Transverse colon (tissue), 4 donors: ENCODE data around the gene CGREF1. TPM values are rescaled to one million over a fixed set of nuclear protein-coding genes. Genes with fewer than 3 reads are reported as not detected.

ENCODE experiments used
- DNase-seq: peaks from one replicate; pipeline ENCODE4 v3.0.0-alpha.2; 2019
- H3K27ac ChIP-seq, 4 donors: fragments of 200-600 bp; sonication (generic); 2 replicates each; pipeline ENCODE4 v1.5.1; 2016 to 2018; ENCODE audit warnings: inconsistent platforms in 4 of 4
- H3K27me3 ChIP-seq: fragments of 200-600 bp; sonication (generic); 2 replicates; pipeline ENCODE4 v1.5.1; 2017; ENCODE audit warnings: inconsistent platforms
- H3K36me3 ChIP-seq, 4 donors: fragments of 200-600 bp; sonication (generic); 2 replicates each; pipeline ENCODE4 v1.5.1; 2017 to 2019; ENCODE audit warnings: inconsistent platforms in 4 of 4
- H3K4me1 ChIP-seq, 4 donors: fragments of 200-600 bp; sonication (generic); 2 replicates each; pipeline ENCODE4 v1.5.1; 2017 to 2020; ENCODE audit warnings: inconsistent platforms in 4 of 4
- H3K4me3 ChIP-seq, 4 donors: fragments of 200-600 bp; sonication (generic); 1 replicate in 1 of 4; 2 replicates in 3 of 4; pipeline versions ENCODE4 v1.5.1 to v1.6.1; 2017 to 2019; ENCODE audit warnings: inconsistent platforms in 4 of 4
- H3K9me3 ChIP-seq, 2 donors: fragments of 200-600 bp; sonication (generic); 2 replicates each; pipeline ENCODE4 v1.5.1; 2017 to 2019; ENCODE audit warnings: inconsistent platforms in 2 of 2
- EP300 ChIP-seq: sonication (generic); formaldehyde crosslinking; IDR thresholded peaks from one replicate; pipeline ENCODE4 v1.6.1; 2017; ENCODE audit warnings: antibody characterized with exemption, low read depth
- POLR2A ChIP-seq: fragments of 450-650 bp; IDR thresholded peaks from one replicate; pipeline ENCODE4 v1.6.1; 2016; ENCODE audit warnings: antibody characterized with exemption, mild to moderate bottlenecking, moderate library complexity
- POLR2AphosphoS5 ChIP-seq, 3 donors: sonication (generic); formaldehyde crosslinking; IDR thresholded peaks; one replicate each; pipeline ENCODE4 v1.6.1; 2016; ENCODE audit warnings: antibody characterized with exemption in 3 of 3
- WGBS, 2 donors: methylation state at CpG; one replicate each; pipeline ENCODE4 v1.1.5; 2018; ENCODE audit warnings: low coverage in 1 of 2; 5-methylcytosine and 5-hydroxymethylcytosine counted together
- in situ Hi-C, 4 donors: fragments of 200-750 bp; cut with MboI; loops; one replicate each; pipeline versions ENCODE4 v1.15.0 to v1.15.1; 2017; ENCODE audit warnings: low sequenced_read_pairs in 3 of 4, low pct_ligation_motif_present in 1 of 4, low pct_unique_long_range_greater_than_20kb in 1 of 4
- intact Hi-C: fragments of 100-400 bp; cut with DNase I; formaldehyde crosslinking; loops from one replicate; pipeline ENCODE4 v1.15.1; 2023; ENCODE audit warnings: low total_unique reads
- total RNA-seq, 4 donors: library from RNA; depleted of rRNA; stranded (reverse); fragments of >200 nt; gene quantifications; one replicate each; pipeline ENCODE4 v1.1.0, GENCODE V29; 2016
- TF ChIP-seq, protein P1 (sequence below), 5 experiments: fragments of 200-600 bp in 3 of 5; fragments of 450-650 bp in 2 of 5; sonication (generic) in 3 of 5; IDR thresholded peaks; 1 replicate in 2 of 5; 2 replicates in 3 of 5; pipeline ENCODE4 v1.5.1; 2016 to 2017; ENCODE audit warnings: antibody characterized with exemption in 5 of 5, inconsistent platforms in 3 of 5, mild to moderate bottlenecking in 2 of 5, moderate library complexity in 1 of 5

Gene CGREF1
- total RNA-seq, 4 donors from 2014 or later = 0.27 to 4.9 (median 1.1) TPM; not detected in 1

DNA sequence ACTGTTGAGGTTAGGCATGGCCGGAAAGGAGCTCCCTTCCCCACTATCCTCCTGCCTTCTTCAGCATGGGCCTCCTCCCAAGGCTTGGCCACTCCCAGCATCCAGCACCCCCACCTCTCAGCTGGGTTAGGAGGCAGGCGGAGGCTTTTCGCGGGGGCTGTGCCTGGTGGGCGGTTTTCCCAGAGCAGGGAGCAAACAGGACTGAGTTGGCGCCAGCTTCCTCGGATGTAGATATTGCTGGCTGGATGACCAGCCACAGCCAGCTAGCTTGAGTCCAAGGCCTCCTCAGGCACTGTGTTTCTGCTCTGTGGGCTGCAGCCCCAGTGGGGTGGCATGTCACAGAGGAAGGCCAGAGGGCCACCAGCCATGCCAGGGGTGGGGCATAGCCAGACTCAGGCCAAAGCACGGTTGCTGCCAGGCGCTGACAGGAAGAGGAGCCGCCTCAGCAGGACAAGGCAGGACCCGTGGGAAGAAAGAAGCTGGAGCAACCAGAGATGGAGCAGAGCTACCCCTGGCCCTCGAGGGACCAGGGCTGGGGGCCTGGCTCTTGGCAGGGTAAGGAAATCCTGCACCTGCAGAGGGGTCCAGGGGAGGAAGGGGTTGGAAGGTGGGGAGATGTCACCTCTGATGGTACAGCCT, 30.0 kb upstream of the CGREF1 start, which contains the start of gene TCF23:
TCF23 (plus strand) TSS at position 204 of the 639 bp plus-strand sequence; CDS start at position 334, 130 bp downstream.
- Histone ChIP-seq H3K4me3 (no peak within 1 kb of the TSS), H3K27me3 (no peaks in the 10 kb centered on the region), H3K9me3 (no peaks in the 10 kb centered on the region), H3K4me1 (no peaks in the 10 kb centered on the region), H3K36me3 (no peaks in the 10 kb centered on the region), H3K27ac (no peak within 1 kb of the TSS)
- TF ChIP-seq POLR2AphosphoS5 (IDR thresholded peaks at IDR 0.05) (no peak), EP300 (no peak), POLR2A (no peak)
- TF ChIP-seq, protein P1, sequence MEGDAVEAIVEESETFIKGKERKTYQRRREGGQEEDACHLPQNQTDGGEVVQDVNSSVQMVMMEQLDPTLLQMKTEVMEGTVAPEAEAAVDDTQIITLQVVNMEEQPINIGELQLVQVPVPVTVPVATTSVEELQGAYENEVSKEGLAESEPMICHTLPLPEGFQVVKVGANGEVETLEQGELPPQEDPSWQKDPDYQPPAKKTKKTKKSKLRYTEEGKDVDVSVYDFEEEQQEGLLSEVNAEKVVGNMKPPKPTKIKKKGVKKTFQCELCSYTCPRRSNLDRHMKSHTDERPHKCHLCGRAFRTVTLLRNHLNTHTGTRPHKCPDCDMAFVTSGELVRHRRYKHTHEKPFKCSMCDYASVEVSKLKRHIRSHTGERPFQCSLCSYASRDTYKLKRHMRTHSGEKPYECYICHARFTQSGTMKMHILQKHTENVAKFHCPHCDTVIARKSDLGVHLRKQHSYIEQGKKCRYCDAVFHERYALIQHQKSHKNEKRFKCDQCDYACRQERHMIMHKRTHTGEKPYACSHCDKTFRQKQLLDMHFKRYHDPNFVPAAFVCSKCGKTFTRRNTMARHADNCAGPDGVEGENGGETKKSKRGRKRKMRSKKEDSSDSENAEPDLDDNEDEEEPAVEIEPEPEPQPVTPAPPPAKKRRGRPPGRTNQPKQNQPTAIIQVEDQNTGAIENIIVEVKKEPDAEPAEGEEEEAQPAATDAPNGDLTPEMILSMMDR (IDR thresholded peaks at IDR 0.05) = no peak
- in situ Hi-C loops = no loop called here
- intact Hi-C loops = no loop called here
- 66% methylated on average over 8 of the region's 12 CpGs; no CpG with 5 or more reads in 1 of the 2 donors for WGBS, 2 donors
- DNase-seq = no peak

DNA sequence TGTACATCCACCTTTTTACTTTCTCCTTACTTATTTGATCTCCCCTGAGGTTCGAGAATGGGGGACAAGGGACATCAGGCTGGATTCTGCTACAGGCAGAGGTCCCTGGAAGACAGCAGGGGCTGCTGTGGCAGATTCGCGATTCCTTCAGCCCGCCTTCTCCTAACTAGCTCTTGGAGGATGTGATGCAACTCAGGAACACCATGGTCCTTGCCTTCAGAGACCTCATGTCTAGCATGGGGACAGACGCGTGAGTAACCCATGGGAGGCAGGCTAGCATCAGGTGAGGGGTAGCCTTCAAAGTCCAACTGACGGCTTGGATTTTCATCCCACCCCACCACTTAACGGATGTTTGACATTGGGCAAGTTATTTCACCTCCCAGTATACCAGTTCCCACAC, 29.0 kb upstream of the CGREF1 start:
- WGBS, 2 donors = 80 to 93% methylated on average over 1 to 8 of the region's 8 CpGs
- intact Hi-C loops = no loop called here

DNA sequence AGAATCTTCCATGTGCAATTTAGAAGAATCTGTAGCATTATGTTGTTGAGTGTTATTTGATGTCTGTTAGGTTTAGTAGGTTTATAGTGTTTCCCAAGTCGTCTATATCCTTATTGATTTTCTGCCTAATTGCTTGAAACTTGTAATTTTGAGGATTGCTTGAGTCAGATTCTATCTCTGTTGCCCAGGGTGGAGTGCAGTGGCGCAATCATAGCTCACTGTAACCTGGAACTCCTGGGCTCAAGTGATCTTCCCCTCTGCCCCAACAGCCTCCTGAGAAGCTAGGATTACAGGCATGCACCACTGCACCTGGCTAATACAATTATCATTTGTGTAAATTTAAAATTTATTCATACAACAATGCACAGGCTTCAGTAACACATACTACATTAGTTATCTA, 26.8 kb upstream of the CGREF1 start:
- DNase-seq = no peak
- no peaks in the 10 kb centered on the region for H3K4me1 ChIP-seq
- TF ChIP-seq, protein P1 (IDR thresholded peaks at IDR 0.05) = no peak
- TF ChIP-seq POLR2A (no peak), POLR2AphosphoS5 (IDR thresholded peaks at IDR 0.05) (no peak), EP300 (no peak)
- no peaks in the 10 kb centered on the region for H3K27me3 ChIP-seq
- no peaks in the 10 kb centered on the region for H3K36me3 ChIP-seq
- no peaks in the 10 kb centered on the region for H3K9me3 ChIP-seq
- intact Hi-C loops = no loop called here
- H3K27ac ChIP-seq = no peak overlapping the region
- in situ Hi-C loops = no loop called here
- WGBS, 2 donors = 40 to 70% methylated on average over 1 to 2 of the region's 2 CpGs
- no peak overlapping the region for H3K4me3 ChIP-seq

More for the DNA sequence above, 29.0 kb upstream of the CGREF1 start:
- Histone ChIP-seq H3K36me3 (no peaks in the 10 kb centered on the region), H3K4me1 (no peaks in the 10 kb centered on the region), H3K27me3 (no peaks in the 10 kb centered on the region), H3K9me3 (no peaks in the 10 kb centered on the region), H3K27ac (no peak overlapping the region), H3K4me3 (no peak overlapping the region)
- in situ Hi-C loops = no loop called here
- TF ChIP-seq POLR2A = no peak
- no peak for TF ChIP-seq POLR2AphosphoS5 (IDR thresholded peaks at IDR 0.05)
- TF ChIP-seq EP300 = no peak
- TF ChIP-seq, protein P1 (IDR thresholded peaks at IDR 0.05) = no peak
- DNase-seq = no peak

DNA sequence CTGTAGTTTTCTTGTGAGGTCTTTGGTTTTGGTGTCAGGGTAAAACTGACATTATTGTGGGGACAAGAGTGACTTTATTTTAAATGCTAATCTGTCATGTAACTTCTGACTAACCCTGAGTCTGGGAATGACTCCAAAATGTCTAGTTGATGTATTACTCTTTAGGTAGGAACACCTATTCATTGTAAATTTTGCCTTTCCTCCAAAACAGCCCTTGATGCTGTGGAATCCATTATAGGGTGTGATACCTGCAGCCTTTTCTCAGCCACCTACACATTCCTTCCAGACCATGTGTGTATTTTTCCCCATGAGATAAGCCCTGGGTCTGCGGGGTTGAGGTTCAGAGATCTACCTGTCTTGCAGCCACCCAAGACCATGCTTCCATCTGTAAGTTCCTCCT, 24.4 kb upstream of the CGREF1 start:
- no peak for DNase-seq
- Histone ChIP-seq H3K27ac (no peak overlapping the region), H3K27me3 (no peaks in the 10 kb centered on the region), H3K4me1 (no peaks in the 10 kb centered on the region), H3K4me3 (no peak overlapping the region), H3K36me3 (no peaks in the 10 kb centered on the region), H3K9me3 (no peaks in the 10 kb centered on the region)
- intact Hi-C loops (no loop called here), in situ Hi-C loops (no loop called here)
- 81% methylated on average over 1 of the region's 1 CpG; no CpG with 5 or more reads in 1 of the 2 donors for WGBS, 2 donors
- TF ChIP-seq, protein P1 (IDR thresholded peaks at IDR 0.05) = no peak
- TF ChIP-seq POLR2A (no peak), EP300 (no peak), POLR2AphosphoS5 (IDR thresholded peaks at IDR 0.05) (no peak)
